RWPE1 (cell line): ENCODE measurements around the gene SPEF1.
A peak's percentile ranks its signal among the peaks of the same experiment; 100 is the strongest.

Experiments
- CTCF ChIA-PET: fragments of 350-600 bp; sonication (Branson Sonifier 250); formaldehyde crosslinking; extraction: SDS; loops from one replicate; lab custom pipeline; 2021; lab: Yijun Ruan, JAX
- POLR2A ChIA-PET: fragments of 400-600 bp; formaldehyde crosslinking; extraction: SDS; loops from one replicate; lab custom pipeline; 2020; ENCODE audit warnings: antibody characterized with exemption; ENCODE audit not compliant: low non-redundant PET; lab: Yijun Ruan, JAX
- DNase-seq: peaks from one replicate; pipeline ENCODE4 v3.0.0; 2012; ENCODE audit warnings: low spot score
- H3K27ac ChIP-seq: fragments of 450-650 bp; 2 replicates; pipeline ENCODE4 v1.5.1; 2017
- TF ChIP-seq, protein P1 (sequence below): fragments of 450-650 bp; conservative IDR thresholded peaks from 2 replicates; pipeline ENCODE4 v1.5.1; 2017; ENCODE audit warnings: low read depth, mild to moderate bottlenecking

SPEF1 gene

DNA sequence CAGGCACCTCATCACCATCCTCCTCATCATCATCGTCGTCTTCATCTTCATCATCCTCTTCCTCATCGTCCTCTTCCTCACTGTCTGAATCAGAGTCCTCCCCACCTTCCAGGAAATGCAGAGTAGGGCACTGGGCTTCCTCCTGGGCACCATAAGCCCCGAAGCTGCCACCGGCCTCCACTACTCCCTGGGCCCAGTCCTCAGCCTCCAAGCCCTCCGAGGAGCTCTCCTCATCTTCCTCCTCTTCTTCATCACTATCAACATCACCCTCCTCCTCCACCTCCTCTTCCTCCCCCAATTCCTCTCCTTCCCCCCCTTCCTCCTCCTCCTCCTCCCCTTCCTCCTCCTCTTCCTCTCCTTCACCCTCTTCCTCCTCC, 3.6 kb upstream of the SPEF1 start:
- TF ChIP-seq, protein P1, sequence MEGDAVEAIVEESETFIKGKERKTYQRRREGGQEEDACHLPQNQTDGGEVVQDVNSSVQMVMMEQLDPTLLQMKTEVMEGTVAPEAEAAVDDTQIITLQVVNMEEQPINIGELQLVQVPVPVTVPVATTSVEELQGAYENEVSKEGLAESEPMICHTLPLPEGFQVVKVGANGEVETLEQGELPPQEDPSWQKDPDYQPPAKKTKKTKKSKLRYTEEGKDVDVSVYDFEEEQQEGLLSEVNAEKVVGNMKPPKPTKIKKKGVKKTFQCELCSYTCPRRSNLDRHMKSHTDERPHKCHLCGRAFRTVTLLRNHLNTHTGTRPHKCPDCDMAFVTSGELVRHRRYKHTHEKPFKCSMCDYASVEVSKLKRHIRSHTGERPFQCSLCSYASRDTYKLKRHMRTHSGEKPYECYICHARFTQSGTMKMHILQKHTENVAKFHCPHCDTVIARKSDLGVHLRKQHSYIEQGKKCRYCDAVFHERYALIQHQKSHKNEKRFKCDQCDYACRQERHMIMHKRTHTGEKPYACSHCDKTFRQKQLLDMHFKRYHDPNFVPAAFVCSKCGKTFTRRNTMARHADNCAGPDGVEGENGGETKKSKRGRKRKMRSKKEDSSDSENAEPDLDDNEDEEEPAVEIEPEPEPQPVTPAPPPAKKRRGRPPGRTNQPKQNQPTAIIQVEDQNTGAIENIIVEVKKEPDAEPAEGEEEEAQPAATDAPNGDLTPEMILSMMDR: no peak
- ChIA-PET POLR2A (interaction anchor here (1.9 kb wide), 1 partner anchor 17 kb away, joined by 4 read pairs; the partner anchor contains the start of gene ADISSP), CTCF (interaction anchor here (0.5 to 3.5 kb wide), 6 partner anchors 33 to 670 kb away, joined by 3 to 32 read pairs (median 3); partner anchors contain the start of gene AP5S1)
- no peak for DNase-seq
- H3K27ac ChIP-seq: peak overlapping the region; percentile 83

DNA sequence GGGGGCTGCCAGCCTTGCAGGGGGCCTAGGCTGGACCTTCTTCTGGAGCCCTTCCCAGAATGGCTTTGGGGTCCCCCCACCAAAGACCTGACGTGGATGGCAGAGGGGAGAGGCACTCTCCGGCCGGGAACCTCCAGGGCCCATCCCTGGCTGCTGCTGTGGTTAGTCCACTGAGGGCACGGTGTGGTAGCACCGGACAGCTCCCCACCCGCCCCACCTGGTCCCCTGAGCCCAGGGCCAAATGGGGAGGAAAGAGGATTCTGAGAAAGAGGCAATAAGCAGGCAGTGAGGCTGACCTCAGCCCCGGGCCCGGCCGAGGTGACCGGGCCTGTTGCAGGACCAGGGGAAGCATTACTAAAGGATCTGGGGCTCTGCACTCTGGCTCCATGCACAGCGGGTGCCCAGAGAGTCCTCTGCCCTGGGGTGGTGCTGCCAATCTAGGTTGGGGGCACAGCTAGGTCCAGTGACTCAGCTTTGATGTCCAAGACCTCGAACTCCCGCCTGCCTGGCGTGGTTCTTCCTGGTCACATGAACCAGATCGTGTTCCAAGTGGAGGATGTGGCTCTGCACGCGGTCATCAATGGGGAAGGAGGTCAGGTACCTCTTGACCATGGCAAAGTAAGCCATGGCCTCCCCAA, 3.1 kb upstream of the SPEF1 start:
- H3K27ac ChIP-seq: peak overlapping the region; percentile 83
- TF ChIP-seq, protein P1: no peak
- POLR2A ChIA-PET: interaction anchor here (1.9 kb wide), 1 partner anchor 17 kb away, joined by 4 read pairs; the partner anchor contains the start of gene ADISSP
- no peak for DNase-seq
- CTCF ChIA-PET: interaction anchor here (0.5 to 1.2 kb wide), 7 partner anchors 27 to 957 kb away, joined by 3 to 4 read pairs (median 3); no protein-coding TSS in a partner anchor

DNA sequence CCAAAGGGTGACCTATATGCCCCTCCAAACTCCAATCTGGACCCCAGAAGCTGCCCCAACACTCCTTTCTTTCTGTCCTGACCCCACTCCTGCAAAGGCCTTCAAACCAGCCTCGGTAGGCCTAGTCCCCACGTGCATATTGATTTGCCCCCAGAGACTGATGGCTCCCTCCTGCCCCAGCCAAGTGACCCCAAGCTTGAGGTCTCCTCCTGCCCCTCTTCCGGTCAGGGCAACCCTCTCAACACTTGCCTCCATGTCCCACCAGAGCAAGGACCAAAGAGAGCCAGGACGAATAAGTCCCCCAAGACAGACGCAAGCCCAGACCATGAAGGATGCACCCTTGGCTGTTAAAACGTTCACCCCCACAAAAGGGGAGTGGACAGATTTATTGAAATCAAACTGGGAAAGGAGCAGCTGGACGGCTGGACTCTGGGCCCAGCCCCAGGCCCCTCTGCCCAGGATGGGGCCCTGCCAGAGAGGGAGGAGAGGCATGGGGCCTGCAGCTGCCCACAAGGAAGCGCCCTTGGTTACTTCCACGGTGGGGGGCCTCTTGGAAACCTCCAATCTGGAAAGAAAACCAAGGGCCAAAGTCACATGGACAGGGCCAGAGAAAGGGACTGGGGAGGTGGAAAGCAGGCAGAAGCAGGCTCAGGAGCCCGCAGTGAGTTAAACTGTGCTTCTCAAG, 2.4 kb upstream of the SPEF1 start:
- TF ChIP-seq, protein P1: no peak
- CTCF ChIA-PET: interaction anchor here (0.5 to 1.2 kb wide), 4 partner anchors 27 to 958 kb away, joined by 3 to 4 read pairs (median 4); no protein-coding TSS in a partner anchor
- POLR2A ChIA-PET: no interaction called here
- H3K27ac ChIP-seq: peak overlapping the region; percentile 83
- DNase-seq: no peak

DNA sequence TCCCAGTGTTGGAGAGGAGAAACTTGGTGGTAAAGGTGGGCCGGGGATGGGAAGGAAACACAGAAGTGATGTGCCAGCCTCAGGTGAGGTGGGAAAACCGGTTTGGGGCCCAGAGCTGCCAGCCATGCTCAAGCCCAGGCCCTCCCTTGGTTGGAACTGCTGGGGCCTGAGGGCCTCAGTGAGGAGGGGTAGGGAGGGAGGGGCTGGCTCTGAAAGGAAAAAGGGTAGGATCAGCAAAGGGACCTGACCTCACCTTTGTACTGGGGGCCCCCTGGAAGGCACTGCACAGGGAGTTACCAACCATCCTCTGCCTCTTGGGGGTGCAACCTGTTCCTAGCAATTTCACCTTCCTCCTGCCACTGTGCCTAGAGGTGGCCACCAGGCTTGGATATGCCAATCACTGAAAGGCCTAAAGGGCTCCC, 1.8 kb upstream of the SPEF1 start:
- ChIA-PET POLR2A (no interaction called here), CTCF (interaction anchor here (1.1 kb wide), 1 partner anchor 73 kb away, joined by 4 read pairs; no protein-coding TSS in a partner anchor)
- DNase-seq: no peak
- TF ChIP-seq, protein P1: no peak
- peak overlapping the region; percentile 83 for H3K27ac ChIP-seq

DNA sequence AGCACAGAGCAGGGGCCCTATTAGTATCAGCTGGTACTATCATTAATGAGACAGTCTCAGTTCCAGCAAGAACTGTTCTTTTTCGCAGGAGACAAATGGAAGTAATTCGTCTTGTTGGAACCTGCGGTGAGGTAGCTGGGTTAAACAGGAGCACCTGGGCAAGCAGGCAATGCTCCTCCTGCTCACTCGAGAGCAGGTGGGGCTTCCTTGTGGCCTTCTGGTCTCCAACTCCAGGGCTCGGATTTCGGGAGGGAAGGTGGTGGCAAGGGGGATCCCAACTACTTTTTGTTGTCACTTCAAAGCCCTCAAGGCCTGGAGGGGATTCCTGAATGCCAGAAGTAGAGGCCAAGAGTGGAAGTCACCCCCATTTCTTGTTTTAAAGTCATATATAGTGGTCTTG, 1.3 kb upstream of the SPEF1 start:
- TF ChIP-seq, protein P1: no peak
- no peak for DNase-seq
- POLR2A ChIA-PET: no interaction called here
- peak overlapping the region; percentile 83 for H3K27ac ChIP-seq
- CTCF ChIA-PET: interaction anchor here (0.5 kb wide), 1 partner anchor 79 kb away, joined by 4 read pairs; no protein-coding TSS in a partner anchor

DNA sequence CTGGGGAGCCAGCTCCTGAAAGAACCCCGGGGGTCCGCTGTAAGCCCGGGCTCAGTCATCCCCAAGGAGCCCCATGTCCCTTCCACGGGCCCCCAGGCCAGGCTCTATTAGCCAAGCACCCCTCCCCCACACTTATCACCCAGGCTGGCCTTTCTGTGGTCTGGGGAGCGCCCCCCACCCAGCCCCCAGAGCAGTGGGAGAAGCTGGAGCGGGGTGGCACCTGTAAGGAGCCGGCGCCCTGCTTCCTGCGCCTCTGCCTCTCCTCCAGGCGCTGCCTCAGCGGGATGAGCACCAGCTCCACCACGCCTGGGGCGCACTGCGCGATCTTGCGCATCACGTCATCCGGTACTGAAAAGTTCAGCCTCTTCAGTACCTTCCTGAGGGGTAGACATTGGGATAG, 2.3 kb downstream of the SPEF1 start:
- ChIA-PET POLR2A (interaction anchor here (0.6 kb wide), 1 partner anchor 36 kb away, joined by 4 read pairs; no protein-coding TSS in a partner anchor), CTCF (interaction anchor here (0.5 to 3.4 kb wide), 6 partner anchors 10 to 237 kb away, joined by 3 to 18 read pairs (median 5); partner anchors contain the start of gene AP5S1)
- TF ChIP-seq, protein P1: no peak
- no peak overlapping the region for H3K27ac ChIP-seq
- DNase-seq: no peak
